ENCODE measurements around the gene TAF1D.
"Not testable (repeated sequence)": the region's sequence is repeated elsewhere in the genome, so short reads cannot be mapped to it uniquely, and the experiment has no call there.

Gene TAF1D

GRCh38 chr11:93746101-93746500 lies 4.8 kb upstream of the TAF1D start:
- DNase-seq: no peak

- DNase-seq: not testable (repeated sequence)
Measured at GRCh38 chr11:93745005-93745755, 3.9 kb upstream of the TAF1D start.

- DNase-seq: no peak
Measured at GRCh38 chr11:93744669-93745004, 3.3 kb upstream of the TAF1D start.

GRCh38 chr11:93743291-93743690 lies 2.0 kb upstream of the TAF1D start:
- DNase-seq: no peak

- DNase-seq: no peak
Measured at GRCh38 chr11:93741882-93742226, 559 bp upstream of the TAF1D start.

GRCh38 chr11:93740730-93741093 lies 583 bp downstream of the TAF1D start:
- peak; percentile 75 for DNase-seq

- DNase-seq: peak; percentile 64
Measured at GRCh38 chr11:93740031-93740729, 1.1 kb downstream of the TAF1D start.

GRCh38 chr11:93738647-93739081 lies 2.6 kb downstream of the TAF1D start:
- DNase-seq: no peak

- DNase-seq: no peak
Measured at GRCh38 chr11:93737904-93738612, 3.2 kb downstream of the TAF1D start.

GRCh38 chr11:93736129-93736528 lies 5.2 kb downstream of the TAF1D start:
- no peak for DNase-seq

- no peak for DNase-seq
Measured at GRCh38 chr11:93735627-93736026, 5.7 kb downstream of the TAF1D start.

- DNase-seq: no peak
Measured at GRCh38 chr11:93734427-93735222, 6.7 kb downstream of the TAF1D start.

- no peak for DNase-seq
Measured at GRCh38 chr11:93733474-93733873, 7.8 kb downstream of the TAF1D start.

- DNase-seq: no peak
Measured at GRCh38 chr11:93732237-93732892, 8.9 kb downstream of the TAF1D start.

- no peak for DNase-seq
Measured at GRCh38 chr11:93730108-93731107, 10.9 kb downstream of the TAF1D start.

- peak; percentile 42 for DNase-seq
Measured at GRCh38 chr11:93729129-93729616, 12.1 kb downstream of the TAF1D start.

GRCh38 chr11:93728792-93729128 lies 12.5 kb downstream of the TAF1D start:
- no peak for DNase-seq

GRCh38 chr11:93727985-93728791 lies 13.1 kb downstream of the TAF1D start:
- no peak for DNase-seq

GRCh38 chr11:93724089-93724488 lies 17.2 kb downstream of the TAF1D start:
- no peak for DNase-seq

- DNase-seq: no peak
Measured at GRCh38 chr11:93720522-93720921, 20.8 kb downstream of the TAF1D start.
